ENCODE data around the gene SPECC1L.

DNA sequence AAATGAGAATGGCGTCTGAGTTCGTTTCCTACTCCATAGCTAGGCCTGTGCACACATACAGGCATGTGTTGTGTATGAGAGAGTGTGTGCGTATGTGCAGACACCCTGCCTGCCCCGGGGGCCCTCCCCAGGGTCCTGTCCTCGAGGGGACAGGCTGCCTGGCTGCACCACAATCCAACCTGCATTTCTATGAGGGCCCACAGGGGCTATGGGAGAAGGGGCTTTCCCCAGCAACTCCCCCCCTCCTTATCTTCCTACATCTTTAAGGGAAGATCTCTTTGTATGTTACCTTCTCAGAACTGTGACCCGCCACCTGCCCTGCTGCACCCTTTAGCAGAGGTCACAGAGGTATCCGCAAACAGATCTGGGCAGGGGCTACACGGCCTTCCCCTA, 171.7 kb downstream of the SPECC1L start:
- TF ChIP-seq, protein P1, sequence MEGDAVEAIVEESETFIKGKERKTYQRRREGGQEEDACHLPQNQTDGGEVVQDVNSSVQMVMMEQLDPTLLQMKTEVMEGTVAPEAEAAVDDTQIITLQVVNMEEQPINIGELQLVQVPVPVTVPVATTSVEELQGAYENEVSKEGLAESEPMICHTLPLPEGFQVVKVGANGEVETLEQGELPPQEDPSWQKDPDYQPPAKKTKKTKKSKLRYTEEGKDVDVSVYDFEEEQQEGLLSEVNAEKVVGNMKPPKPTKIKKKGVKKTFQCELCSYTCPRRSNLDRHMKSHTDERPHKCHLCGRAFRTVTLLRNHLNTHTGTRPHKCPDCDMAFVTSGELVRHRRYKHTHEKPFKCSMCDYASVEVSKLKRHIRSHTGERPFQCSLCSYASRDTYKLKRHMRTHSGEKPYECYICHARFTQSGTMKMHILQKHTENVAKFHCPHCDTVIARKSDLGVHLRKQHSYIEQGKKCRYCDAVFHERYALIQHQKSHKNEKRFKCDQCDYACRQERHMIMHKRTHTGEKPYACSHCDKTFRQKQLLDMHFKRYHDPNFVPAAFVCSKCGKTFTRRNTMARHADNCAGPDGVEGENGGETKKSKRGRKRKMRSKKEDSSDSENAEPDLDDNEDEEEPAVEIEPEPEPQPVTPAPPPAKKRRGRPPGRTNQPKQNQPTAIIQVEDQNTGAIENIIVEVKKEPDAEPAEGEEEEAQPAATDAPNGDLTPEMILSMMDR (IDR thresholded peaks at IDR 0.05; ENCODE audit: insufficient read depth, low read length), result no peak
- TF ChIP-seq POLR2AphosphoS5 (IDR thresholded peaks at IDR 0.05; ENCODE audit: low read depth) (no peak), GABPA (IDR thresholded peaks at IDR 0.05; ENCODE audit: low read depth) (no peak)
